ENCODE results near the gene PACSIN3.
A peak's percentile ranks its signal among the peaks of the same experiment; 100 is the strongest.

PACSIN3 gene

GRCh38 chr11:47184711-47185304 lies 1.4 kb downstream of the PACSIN3 start:
- TF ChIP-seq CTCF (conservative IDR thresholded peaks at IDR 0.05; ENCODE audit: low read depth, low read length): no peak
- no peak for DNase-seq (ENCODE audit: low read depth)
- H3K4me3 ChIP-seq (ENCODE audit: low read length): peak overlapping the region; percentile 51

GRCh38 chr11:47183969-47184368 lies 2.3 kb downstream of the PACSIN3 start:
- DNase-seq (ENCODE audit: low read depth): no peak
- no peak overlapping the region for H3K4me3 ChIP-seq (ENCODE audit: low read length)
- TF ChIP-seq CTCF (conservative IDR thresholded peaks at IDR 0.05; ENCODE audit: low read depth, low read length): no peak

- no peak for TF ChIP-seq CTCF (conservative IDR thresholded peaks at IDR 0.05; ENCODE audit: low read depth, low read length)
- DNase-seq (ENCODE audit: low read depth): no peak
- H3K4me3 ChIP-seq (ENCODE audit: low read length): no peak overlapping the region
Measured at GRCh38 chr11:47183031-47183856, 3.0 kb downstream of the PACSIN3 start.

- no peak overlapping the region for H3K4me3 ChIP-seq (ENCODE audit: low read length)
- no peak for TF ChIP-seq CTCF (conservative IDR thresholded peaks at IDR 0.05; ENCODE audit: low read depth, low read length)
- DNase-seq (ENCODE audit: low read depth): no peak
Measured at GRCh38 chr11:47182380-47182779, 3.9 kb downstream of the PACSIN3 start.

- no peak for TF ChIP-seq CTCF (conservative IDR thresholded peaks at IDR 0.05; ENCODE audit: low read depth, low read length)
- H3K4me3 ChIP-seq (ENCODE audit: low read length): no peak overlapping the region
- no peak for DNase-seq (ENCODE audit: low read depth)
Measured at GRCh38 chr11:47181271-47181670, 5.0 kb downstream of the PACSIN3 start.

- TF ChIP-seq CTCF (conservative IDR thresholded peaks at IDR 0.05; ENCODE audit: low read depth, low read length): no peak
- DNase-seq (ENCODE audit: low read depth): no peak
- H3K4me3 ChIP-seq (ENCODE audit: low read length): no peak overlapping the region
Measured at GRCh38 chr11:47180006-47180787, 6.0 kb downstream of the PACSIN3 start.
